DLD1 (cell line): Measurements from ENCODE around the gene PDYN.

ENCODE experiments used
- in situ Hi-C: cut with HindIII; loops from 2 replicates; pipeline ENCODE4 v1.10.0; 2017; ENCODE audit warnings: low sequenced_read_pairs

Gene PDYN

DNA sequence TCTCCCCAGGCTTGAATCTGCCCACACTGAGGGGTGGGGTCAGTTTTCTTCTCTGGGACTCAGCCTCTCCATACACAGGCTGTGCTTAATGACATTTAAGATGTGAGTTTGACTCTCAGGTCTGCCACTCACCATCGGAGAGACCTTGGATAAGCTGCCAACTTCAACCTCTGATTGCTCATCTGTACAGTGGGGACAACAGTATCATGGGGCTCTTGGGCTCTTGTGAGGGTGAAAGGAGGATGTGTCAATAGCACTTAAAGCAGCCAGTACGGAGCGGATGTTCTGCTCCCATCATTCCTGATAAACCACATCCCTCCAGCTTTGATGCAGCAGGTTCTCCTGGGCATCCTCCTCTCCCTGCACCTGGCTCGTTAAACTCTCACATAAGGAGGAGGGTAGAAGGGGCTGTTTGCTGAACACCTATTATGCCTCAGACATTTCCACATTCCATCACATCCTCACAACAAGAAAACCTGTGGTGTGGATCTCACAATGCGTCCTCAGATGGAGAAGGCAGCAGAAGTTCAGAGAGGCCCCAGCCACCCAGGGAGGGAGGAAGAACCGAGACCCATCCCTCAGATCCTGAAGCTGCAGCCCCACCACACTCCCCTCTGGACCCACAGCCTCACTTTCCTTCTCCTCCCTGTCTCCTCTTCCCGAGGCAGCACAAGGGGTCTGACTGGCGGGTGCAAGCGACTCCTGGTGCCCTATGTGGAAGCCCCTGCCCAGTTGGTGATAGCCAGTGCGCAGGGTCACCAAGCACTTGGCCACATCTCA is 1.9 kb upstream of the PDYN start:
- in situ Hi-C loops = no loop called here

DNA sequence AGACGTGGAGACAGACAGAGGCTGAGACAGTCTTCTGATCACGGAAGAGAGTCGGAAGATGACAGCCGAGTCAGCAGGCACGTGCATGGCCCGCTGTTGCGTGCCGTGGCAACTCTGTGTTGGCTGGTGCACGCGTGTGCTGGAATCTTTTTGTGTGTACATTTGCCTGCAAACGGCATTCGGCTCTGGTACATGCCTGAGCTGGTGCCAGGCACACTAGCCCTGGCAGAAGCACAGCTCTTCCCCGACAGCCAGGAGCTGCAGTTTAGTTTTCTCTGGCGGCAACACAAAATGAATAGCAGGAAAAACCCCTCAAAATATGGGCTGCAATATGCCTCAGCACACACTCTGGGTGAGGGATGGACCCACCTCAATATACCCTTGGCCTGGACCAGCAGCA is 769 bp upstream of the PDYN start:
- in situ Hi-C loops = no loop called here

DNA sequence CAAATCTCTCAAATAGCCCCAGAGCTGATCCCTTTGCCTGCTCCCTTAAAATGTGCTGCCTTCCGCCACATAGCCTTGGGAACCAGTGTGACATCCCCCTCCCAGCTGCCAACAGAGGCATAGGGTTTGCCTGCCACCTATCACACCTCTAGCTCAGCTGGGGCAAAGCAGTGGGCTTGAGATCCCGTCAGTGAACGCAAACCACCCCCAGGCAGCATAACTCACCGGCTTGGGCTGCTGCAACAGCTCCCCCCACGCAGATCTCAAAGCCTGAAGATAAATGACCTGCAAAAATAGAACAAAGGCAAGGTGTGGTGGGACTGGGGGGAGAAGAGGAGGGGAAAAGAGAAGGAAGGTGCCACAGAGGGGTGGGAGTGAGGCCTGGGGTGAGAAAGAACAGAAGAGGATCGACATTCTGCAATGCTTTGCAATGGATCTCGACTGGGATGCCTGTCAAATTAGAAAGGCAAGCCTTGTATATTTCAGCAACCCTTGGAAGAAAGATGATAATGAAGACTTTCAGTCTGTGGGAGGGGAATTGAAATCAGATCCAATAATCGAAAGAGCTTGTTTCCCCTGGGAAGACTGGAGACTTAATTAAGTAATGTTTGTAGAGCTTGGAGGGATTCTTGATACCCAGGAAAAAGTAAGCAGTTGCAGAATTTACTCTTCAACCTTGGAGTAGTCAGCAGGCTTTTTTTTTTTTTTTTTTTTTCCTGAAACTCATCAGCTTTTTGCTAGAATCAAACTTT is 1.3 kb downstream of the PDYN start:
- in situ Hi-C loops = no loop called here

GRCh38 chr20:1987826-1988225 is 6.0 kb downstream of the PDYN start:
- in situ Hi-C loops = no loop called here

DNA sequence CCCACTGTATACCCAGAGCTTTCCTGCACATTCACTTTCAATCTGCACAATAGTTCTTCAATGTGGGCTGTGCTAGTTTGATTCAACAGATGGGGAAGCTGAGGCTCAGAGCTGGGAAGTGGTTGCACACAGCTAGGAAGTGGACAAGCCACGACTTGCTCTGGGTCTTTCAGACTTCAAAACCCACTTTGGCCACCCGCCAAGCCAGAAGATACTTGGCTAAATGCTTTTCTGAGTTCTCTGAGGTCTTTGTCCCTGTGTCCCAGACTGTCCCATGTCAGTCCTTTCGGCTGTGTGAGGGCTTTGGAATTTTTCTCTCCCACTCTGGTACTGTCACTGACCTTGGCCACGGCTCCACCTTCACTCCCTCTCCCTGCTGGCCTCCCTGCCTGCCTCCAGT is 10.6 kb downstream of the PDYN start:
- in situ Hi-C loops = no loop called here

DNA sequence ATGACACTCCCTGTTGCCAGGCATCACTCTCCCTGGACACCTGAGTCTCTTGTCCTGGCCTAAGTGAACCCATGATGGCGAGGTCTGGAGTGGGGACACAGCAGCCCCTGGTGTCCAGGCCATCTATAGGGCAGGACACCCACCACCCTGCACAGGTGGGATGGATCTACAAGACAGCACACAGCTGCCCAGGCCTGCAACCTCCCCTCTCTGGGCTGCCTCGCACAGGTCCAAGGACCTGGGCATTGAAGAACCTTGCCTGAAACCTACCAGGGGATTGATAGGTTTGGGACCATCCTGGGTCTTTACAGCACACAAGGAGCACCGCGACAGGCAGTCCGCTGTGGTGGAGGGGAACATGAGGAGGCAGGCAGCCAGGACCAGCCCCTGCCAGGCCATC is 11.2 kb downstream of the PDYN start:
- in situ Hi-C loops = no loop called here

GRCh38 chr20:1979106-1979778 is 14.6 kb downstream of the PDYN start:
- in situ Hi-C loops = loop anchor here (10.0 kb wide), 2 partner anchors 116 to 134 kb away; no protein-coding TSS in a partner anchor

DNA sequence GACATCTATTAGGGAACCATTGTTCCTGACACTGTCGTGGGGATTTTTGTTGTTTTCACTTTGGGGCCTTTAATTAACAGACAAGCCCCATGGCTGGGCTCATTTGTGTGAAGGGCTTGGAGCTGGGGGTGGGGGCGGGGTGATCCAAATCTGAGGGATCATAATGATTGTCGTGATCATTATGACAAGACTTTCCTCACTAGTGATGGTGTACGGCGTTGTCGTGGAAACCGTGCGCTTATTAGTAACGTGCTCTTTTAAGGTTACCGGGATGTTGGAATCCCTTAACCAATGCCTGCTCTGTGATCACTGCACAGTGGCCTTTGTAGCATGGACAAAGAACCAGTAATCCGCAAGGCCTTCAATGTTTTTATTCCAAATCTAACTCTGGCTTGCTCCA is 18.6 kb downstream of the PDYN start:
- in situ Hi-C loops = loop anchor here (10.0 kb wide), 2 partner anchors 120 to 130 kb away; no protein-coding TSS in a partner anchor

DNA sequence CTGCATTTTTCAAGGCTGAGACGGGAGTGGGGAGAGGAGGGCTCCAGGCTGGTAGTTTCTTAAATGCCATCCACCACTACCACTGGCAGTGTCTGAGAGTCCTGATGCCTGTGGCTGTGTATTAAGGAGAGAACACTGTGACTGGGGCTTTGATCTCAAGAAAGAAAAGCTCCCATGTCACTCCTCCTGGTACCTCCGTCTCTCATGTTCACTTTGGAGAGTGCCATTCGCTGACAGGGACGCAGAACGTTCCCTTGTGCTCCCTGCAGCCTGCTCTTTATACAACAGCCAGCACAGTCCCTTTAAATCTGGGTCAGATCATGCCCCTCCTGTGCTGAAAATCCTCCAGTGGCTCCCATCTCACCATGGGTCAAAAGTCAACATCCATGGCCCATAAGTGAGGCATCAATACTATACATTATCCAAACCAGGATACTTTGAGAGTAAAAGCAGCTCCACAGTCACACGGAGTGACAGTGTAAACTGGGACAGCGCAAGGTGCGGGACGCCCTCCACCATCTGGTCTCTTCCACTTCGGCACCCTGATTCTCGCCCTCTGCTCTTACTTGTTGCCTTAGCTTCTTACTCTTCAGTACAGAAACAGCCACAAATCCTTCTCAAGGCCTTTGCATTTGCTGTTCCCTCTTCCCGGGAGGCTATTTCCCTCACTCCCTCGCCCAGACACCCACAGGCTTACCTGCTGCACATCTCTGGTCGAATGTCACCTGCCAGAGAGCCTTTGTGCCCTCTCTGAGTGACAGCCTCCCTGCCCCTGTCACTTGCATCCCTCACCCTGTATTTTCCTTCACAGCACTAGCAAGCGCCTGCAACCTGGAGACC is 20.0 kb downstream of the PDYN start:
- in situ Hi-C loops = loop anchor here (10.0 kb wide), 2 partner anchors 121 to 129 kb away; no protein-coding TSS in a partner anchor

- in situ Hi-C loops = loop anchor here (10.0 kb wide), 2 partner anchors 123 to 127 kb away; no protein-coding TSS in a partner anchor
These were observed 21.8 kb downstream of the PDYN start for GRCh38 chr20:1971893-1972586.

DNA sequence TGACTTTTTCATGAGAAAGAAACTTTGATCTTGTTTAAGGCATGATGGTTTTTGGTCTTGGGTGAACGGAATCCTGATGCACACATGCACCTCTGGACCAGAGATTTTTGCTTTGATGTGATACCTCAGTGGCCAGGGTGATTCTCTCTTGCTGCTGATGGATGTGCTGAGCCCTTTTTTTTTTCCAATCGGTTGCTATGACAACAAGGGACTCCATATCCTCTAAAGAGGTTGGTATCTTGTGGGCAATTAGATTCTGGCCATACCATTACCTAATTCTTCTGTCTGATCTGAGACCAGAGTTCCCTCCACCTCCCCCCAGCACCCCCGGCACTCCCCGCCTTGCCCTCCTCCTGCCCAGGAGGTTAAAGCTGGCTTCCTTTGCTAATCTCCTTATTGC is 24.9 kb downstream of the PDYN start:
- in situ Hi-C loops = no loop called here

DNA sequence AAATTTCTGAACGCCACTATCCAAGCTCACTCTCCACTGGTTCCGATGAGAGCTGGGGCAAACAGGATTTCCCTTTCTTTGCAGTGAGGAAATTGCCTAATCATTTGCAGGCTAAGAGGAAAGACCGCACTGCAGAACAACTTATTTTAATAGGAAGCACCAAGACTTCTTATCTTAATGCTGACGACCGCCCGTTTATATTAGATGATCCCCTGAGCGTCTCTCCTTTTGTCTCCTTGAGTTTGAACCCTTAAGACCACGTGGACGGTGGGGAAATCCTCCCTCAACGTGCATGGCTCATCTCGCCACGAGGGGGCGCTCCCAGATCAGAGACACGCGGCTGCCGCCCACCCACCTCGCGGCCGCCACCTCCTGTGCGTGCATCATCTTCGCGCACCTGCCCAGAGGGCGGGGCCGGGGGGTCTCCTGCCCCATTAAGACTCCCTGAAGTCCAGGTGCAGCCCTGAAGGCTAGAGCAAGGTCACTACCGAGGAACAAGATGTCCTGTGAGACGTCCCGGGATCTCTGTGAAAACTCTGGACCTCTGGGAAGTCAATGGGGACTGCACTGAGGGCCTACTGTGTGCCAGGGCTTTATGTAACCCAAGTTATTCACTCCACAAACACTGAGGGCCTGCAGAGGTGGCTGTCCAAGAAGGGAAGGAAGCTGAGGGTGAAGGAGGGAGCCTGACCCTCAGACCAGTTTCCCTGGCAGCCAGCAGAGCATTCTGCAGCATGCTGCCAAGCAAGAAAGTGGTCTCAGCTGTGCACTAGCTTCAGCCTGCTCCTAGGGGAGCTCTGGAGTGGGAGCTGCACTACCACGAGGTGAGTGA is 28.1 kb downstream of the PDYN start:
- in situ Hi-C loops = no loop called here

DNA sequence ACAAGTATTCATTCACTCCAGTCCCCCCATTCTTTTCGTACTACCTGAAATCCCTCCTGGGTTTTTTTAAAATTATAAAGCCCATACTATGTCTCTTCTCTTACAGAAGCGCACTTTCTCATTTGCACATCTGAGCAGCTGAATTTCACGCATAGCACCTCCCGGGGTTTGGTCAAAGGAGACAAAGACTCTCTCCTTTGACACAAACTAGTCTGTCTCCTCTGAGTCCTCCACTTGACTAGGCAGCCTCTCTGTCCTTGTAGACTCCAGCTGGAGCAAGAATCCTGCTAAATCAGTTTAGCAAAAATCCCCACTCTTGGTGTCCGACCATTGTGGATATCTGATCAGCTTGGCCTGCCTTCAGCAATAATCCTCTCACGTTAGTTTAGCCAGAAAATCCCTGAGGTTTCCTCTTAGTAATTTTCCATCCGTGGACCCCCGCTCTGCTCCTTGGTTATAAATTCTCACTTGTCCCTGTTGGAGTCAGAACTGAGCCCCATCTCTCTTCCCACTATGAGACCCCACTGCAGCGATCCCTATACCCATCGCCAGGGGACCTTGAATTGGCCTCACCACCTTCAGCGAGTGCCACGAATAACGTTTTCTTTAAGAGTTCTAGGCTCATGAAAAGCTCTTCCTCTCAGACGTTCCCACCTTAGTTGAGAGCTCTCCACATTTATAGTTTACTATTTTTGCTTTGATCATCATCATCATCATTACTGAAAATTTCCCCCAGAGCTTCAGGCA is 29.0 kb downstream of the PDYN start:
- in situ Hi-C loops = no loop called here

- in situ Hi-C loops = no loop called here
These were observed 29.8 kb downstream of the PDYN start for GRCh38 chr20:1964061-1964460.

GRCh38 chr20:1961374-1961773 is 32.5 kb downstream of the PDYN start:
- in situ Hi-C loops = no loop called here

DNA sequence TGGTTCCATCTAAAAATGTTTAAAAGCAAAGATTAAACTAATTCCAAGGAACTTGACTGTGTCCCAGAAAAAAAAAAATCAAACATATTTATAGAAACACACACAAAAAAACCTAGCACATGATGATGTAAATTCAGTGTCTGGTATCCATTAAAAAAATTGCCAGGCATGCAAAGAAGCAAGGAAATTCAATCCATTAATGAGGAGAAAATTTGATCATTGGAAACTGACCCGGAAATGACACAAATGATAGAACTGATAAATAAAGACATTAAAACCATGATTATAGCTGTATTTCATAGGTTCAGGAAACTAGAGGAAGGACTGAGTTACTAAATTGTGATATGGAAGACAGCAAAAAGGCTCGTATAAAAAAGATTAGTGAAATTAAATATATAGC is 34.7 kb downstream of the PDYN start:
- in situ Hi-C loops = no loop called here

DNA sequence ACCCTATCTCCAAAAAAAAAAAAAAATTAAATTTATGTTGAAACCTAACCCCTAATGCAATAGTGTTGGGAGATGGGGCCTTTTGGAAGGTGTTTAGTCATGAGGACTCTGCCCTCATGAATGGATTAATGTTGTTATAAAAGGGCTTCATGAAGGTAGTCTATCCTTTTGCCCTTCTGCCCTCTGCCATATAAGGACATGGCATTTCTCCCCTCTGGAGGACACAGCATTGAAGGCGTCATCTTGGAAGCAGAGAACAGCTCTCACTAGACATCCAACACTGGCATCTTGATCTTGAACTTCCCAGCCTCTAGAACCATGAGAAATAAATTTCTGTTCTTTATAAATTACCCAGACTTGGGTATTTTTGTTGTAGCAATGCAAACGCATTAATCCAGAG is 35.4 kb downstream of the PDYN start:
- in situ Hi-C loops = no loop called here

DNA sequence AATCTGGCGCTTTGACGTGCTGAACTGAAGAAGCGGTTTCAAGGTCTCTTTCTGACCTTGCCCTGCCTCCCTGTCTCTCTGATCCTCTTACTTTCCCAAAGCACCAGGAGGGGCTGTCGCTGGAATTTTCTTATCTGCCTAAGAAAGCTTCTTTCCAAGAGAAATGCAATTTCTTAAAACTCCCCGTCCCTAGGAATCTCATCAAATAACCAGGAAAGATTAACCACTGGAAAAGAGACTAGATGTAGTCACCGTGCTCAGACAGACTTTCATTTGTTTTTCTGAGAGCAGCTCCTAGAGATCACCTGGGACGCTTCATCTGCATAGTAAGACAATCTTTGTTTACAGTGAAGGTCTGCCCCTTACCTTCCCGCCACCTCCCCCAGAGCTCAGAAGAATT is 38.6 kb downstream of the PDYN start:
- in situ Hi-C loops = no loop called here

DNA sequence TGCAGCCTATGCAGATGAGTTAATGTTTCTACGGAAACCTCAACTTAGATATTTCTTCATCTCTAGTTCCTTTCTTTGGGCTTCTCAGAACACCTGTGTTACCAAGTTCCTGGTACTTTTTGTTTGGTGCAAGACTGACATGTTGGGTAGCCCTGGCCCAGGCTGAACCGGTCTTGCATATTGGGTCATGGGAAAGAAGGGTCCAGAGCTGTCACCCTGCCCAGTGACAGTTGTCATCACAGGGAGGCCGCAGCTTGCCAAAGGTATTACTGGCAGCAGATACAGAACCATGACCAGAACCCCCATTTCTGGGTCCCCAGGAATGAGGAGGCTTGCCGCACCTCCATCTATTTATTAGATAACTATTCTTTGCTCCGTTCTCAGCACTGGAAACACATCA is 40.2 kb downstream of the PDYN start:
- in situ Hi-C loops = no loop called here
